Activated naive CD4-positive, alpha-beta T cell treated with anti-CD3 and anti-CD28 coated beads, Interleukin-2, amount 50 U/mL, for 24 hours (primary cell): ENCODE measurements around the gene SIK3.
"Not testable (repeated sequence)": the region's sequence is repeated elsewhere in the genome, so short reads cannot be mapped to it uniquely, and the experiment has no call there.

Experiments
- H3K27ac Mint-ChIP-seq: one replicate; pipeline ENCODE4 v1.8.0; 2021; ENCODE audit warnings: mild to moderate bottlenecking, mixed read lengths
- H3K27me3 Mint-ChIP-seq: one replicate; pipeline ENCODE4 v1.8.0; 2021; ENCODE audit warnings: mixed read lengths
- H3K36me3 Mint-ChIP-seq: one replicate; pipeline ENCODE4 v1.8.0; 2021; ENCODE audit warnings: mixed read lengths
- H3K4me1 Mint-ChIP-seq: one replicate; pipeline ENCODE4 v1.8.0; 2021; ENCODE audit warnings: mixed read lengths
- H3K4me3 Mint-ChIP-seq: one replicate; pipeline ENCODE4 v1.8.0; 2021; ENCODE audit warnings: mild to moderate bottlenecking, mixed read lengths
- H3K9me3 Mint-ChIP-seq: one replicate; pipeline ENCODE4 v1.8.0; 2021; ENCODE audit warnings: mixed read lengths

Gene SIK3

DNA sequence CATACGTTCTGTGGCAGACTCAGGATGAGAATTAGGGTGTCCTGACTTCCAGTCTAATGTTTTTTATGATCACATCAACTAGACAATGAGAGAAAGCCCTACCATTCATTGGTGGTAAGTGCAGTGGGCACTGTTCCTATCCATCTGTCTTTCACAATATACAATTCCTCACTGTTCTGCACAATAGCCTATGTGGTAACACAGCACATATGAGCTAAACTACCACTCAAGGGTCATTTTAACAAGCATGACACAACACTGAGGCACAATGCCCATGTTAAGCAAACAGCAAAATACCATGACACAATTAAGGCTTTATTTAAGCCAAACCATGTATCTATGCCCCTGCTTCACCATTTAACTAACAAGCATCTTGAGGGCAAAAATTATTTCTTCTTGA, 52.3 kb downstream of the SIK3 start:
- Mint-ChIP-seq H3K9me3 (no peaks in the 10 kb centered on the region), H3K4me1 (peaks cover 62% of the 10 kb centered on the region), H3K4me3 (no peak overlapping the region), H3K36me3 (peaks cover 3% of the 10 kb centered on the region), H3K27ac (no peak overlapping the region), H3K27me3 (no peaks in the 10 kb centered on the region)

DNA sequence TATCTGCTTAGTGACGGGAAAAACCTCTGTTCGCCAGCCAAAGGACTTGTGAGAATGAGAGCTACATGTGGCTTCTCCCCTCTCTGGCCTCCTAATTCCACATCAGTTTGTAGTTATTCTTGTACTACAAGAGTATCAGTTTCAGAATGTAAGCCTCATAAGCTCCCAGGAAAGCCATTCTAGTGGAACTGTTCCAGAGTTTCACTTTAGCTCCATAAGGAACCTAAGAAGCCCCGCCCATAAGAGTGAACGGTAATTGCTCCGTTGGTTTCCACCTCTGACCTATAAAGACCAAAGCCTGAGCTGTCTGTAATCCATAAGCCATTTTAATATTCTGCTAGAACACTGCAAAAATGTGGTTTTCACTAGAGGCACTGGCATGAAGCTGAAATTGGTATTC, 53.0 kb downstream of the SIK3 start:
- Mint-ChIP-seq H3K4me1 (peaks cover 67% of the 10 kb centered on the region), H3K4me3 (no peak overlapping the region), H3K27ac (peak overlapping the region; percentile 47), H3K36me3 (peaks cover 3% of the 10 kb centered on the region), H3K9me3 (no peaks in the 10 kb centered on the region), H3K27me3 (no peaks in the 10 kb centered on the region)

DNA sequence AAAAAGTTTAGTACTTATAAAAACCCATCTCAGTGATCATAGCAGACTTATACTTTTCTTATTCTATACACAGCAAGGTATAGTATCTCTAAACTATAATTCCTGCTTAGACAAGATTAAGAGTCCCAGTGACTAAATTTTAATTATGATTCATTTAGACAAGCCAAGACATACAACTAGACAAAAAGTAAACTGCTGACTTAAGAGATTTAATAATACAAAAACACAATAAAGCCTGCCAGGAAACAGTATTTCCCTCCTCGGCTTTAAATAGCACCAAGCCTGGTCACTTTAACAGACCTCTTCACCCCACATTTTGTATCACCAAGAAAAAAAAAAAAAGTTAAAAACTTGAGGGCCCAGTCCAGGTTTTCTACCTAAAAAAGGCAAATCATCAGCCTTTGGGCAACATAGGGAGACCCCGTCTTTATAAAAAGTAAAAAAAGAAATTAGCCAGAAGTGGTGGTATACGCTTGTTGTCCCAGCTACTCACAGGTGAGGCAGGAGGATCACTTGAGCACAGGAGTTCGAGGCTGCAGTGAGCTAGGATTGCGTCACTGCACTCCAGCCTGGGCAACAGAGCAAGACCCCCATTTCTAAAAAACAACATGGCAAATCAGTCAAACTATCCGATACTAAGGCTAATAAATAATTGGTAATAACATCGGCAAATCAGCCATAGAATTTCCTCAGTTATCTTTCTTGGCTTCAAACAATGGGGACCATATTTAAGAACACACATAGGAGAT, 53.8 kb downstream of the SIK3 start:
- Mint-ChIP-seq H3K27ac (peak overlapping the region; percentile 47), H3K27me3 (no peaks in the 10 kb centered on the region), H3K4me3 (no peak overlapping the region), H3K4me1 (peaks cover 74% of the 10 kb centered on the region), H3K36me3 (peaks cover 3% of the 10 kb centered on the region), H3K9me3 (no peaks in the 10 kb centered on the region)

DNA sequence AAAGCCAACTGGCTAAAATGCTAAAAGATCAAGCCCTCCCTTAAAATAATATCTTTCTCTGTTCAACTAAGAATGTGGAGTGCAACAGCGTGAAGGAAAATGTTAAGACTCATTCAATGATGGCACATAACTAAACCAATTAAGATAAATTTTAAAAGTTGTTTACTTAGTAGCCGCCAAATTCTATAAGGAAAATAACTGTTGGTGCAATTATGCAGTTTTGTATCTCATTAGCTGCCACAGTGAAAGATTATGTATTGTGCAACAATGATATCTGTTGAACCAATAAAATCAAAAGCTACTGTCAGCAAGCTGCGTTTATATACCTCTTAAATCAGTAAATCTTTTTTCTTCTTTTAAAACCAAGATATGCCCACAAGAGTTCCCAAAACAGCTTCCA, 55.5 kb downstream of the SIK3 start:
- peaks cover 3% of the 10 kb centered on the region for H3K36me3 Mint-ChIP-seq
- H3K4me3 Mint-ChIP-seq, result no peak overlapping the region
- no peaks in the 10 kb centered on the region for H3K27me3 Mint-ChIP-seq
- no peaks in the 10 kb centered on the region for H3K9me3 Mint-ChIP-seq
- H3K4me1 Mint-ChIP-seq, result peaks cover 85% of the 10 kb centered on the region
- H3K27ac Mint-ChIP-seq, result no peak overlapping the region

DNA sequence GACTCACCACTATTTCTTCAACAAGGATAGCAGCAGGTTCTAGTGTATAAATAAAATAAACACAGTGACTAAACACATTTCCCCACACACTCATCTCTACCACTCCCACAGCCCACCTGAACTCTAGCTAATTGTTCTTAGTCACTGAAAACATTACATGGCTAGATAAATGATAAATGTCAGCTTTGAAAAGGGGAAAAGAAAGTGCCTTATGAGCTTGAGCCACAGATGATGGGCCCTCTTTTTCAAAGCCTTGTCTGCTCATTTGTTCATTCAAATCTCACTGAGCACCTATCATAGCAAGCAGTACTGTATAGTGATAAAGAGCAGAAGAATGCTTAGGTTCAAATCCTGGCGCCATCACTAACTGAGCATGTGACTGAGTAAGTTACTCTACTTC, 58.3 kb downstream of the SIK3 start:
- peaks cover 90% of the 10 kb centered on the region for H3K4me1 Mint-ChIP-seq
- peak overlapping the region; percentile 66 for H3K27ac Mint-ChIP-seq
- no peaks in the 10 kb centered on the region for H3K27me3 Mint-ChIP-seq
- no peaks in the 10 kb centered on the region for H3K9me3 Mint-ChIP-seq
- H3K4me3 Mint-ChIP-seq, result no peak overlapping the region
- no peaks in the 10 kb centered on the region for H3K36me3 Mint-ChIP-seq

DNA sequence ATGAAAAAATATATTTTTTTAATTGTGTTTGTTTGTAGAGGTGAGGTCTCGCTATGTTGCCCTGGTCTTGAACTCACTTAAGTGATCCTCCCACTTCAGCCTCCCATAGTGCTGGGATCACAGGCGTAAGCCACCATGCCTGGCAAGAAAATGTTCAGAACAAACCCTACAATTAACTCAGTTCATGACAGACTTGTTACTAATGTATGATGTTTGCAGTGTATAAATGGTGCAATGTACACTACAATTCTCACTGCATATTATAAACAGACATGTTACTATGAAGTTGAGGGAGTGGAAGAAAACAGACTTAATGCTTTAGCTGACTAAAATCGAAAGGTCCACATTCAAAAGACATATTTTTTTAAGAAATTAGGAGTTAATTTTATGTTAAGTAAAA, 59.0 kb downstream of the SIK3 start:
- Mint-ChIP-seq H3K9me3 (no peaks in the 10 kb centered on the region), H3K4me1 (peaks cover 85% of the 10 kb centered on the region), H3K4me3 (no peak overlapping the region), H3K36me3 (no peaks in the 10 kb centered on the region), H3K27ac (no peak overlapping the region), H3K27me3 (no peaks in the 10 kb centered on the region)

DNA sequence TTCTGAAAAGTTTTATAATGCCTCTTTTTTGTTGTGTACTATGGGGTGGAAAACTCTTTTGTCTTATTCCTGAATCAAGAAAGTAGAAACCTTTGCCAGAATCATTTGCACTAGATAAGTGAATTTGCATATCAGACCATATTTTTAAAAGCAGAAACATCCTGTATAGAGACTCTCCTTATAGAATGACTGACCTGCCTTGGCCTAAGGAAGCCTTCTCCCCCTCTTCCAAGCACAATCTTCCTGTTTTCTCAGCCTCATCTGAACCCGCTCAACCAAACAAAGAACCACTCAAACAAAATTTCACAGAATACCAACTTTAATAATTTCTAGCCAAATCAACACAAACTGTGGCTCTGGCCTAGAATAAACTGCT, 60.3 kb downstream of the SIK3 start:
- peaks cover 78% of the 10 kb centered on the region for H3K4me1 Mint-ChIP-seq
- no peaks in the 10 kb centered on the region for H3K9me3 Mint-ChIP-seq
- H3K27me3 Mint-ChIP-seq, result no peaks in the 10 kb centered on the region
- peak overlapping the region; percentile 64 for H3K4me3 Mint-ChIP-seq
- H3K27ac Mint-ChIP-seq, result peak overlapping the region; percentile 95
- H3K36me3 Mint-ChIP-seq, result no peaks in the 10 kb centered on the region

DNA sequence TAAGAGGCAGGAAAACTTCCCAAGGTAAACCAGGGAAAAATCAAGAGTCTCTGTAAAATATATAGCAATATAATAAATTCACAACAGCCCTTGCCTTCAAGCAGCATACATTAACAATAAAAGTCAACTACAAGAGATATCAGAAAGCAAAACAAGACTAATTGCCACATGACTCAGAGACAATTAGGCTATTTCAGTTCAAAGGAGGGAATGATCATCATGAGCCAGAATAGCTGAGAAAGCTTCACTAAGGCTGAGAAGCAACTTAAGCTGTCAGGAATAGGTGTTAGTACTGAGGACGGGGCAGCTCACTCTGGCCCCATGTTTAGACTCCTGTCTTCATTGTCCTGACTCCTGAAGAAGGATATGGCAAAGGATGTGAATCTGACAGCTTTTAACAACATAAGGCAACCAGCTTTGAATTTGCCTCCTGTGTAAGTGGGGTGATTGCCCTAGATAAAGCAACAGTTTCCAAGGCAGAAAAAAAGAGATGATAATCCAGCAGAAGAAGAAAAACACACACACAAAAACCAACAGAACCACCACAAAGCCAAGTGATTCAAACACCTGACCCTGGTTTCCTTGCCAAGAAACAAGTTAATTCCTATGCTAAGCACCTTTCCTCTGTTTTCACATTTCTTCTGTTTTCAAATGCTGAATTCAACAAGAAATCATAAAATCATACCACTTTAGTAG, 60.8 kb downstream of the SIK3 start:
- Mint-ChIP-seq H3K27me3 (no peaks in the 10 kb centered on the region), H3K27ac (peak overlapping the region; percentile 95), H3K4me1 (peaks cover 73% of the 10 kb centered on the region), H3K9me3 (no peaks in the 10 kb centered on the region), H3K4me3 (peak overlapping the region; percentile 64), H3K36me3 (no peaks in the 10 kb centered on the region)

DNA sequence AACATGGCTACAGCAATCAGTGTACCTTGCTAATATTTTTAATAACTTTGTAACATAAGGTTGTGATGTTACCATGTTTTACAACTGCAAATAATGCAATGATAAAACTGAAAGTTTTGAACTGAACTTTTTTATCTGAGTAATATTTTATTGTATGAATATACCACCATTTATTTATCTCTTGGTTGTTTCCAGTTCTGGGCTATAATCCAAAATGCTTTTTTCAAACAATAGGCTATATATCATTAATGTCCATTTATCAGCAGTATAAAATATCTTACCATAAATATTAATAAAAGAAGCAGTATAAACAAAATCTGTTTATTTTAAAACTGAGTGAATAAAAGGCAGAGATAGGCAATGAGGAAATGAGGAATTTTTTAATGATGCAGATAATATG, 63.3 kb downstream of the SIK3 start:
- H3K36me3 Mint-ChIP-seq, result no peaks in the 10 kb centered on the region
- no peak overlapping the region for H3K27ac Mint-ChIP-seq
- no peak overlapping the region for H3K4me3 Mint-ChIP-seq
- no peaks in the 10 kb centered on the region for H3K9me3 Mint-ChIP-seq
- H3K27me3 Mint-ChIP-seq, result no peaks in the 10 kb centered on the region
- H3K4me1 Mint-ChIP-seq, result peaks cover 60% of the 10 kb centered on the region

DNA sequence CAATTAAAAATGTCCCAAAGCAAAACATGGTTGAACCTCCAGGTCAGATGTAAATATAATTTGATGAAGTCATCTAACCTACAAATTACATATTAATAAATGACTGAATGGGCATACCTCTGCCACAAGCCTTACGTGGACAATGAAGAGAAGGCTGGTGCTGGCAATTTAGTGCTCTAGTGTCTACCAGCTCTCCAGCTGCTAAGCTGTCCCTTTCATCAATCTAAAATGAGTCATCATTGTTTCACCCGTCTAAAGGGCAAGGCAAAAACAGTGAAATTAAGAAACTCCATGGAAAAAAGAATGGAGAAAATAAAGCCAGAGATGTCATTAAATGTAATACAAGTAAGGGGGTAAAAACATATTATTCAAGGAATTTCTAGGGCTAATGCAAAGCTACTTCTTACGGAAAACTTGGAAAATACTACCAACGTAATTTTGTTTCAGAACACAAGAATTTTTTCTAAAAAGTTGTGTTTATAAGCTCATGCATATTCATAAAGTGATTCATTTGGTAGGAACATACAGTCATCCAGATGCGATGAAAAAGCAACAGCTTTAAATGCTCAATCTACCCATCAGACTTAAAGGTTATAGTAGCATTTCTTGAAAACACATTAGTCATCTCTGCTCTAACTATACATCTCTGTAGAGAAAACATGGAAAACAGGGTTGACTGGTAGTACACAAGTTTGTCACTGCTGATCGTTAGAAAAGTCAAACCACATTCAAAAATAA, 71.5 kb downstream of the SIK3 start:
- no peak overlapping the region for H3K4me3 Mint-ChIP-seq
- H3K9me3 Mint-ChIP-seq, result no peaks in the 10 kb centered on the region
- peak overlapping the region; percentile 92 for H3K27ac Mint-ChIP-seq
- no peaks in the 10 kb centered on the region for H3K27me3 Mint-ChIP-seq
- H3K4me1 Mint-ChIP-seq, result peaks cover 80% of the 10 kb centered on the region
- peaks cover 3% of the 10 kb centered on the region for H3K36me3 Mint-ChIP-seq

DNA sequence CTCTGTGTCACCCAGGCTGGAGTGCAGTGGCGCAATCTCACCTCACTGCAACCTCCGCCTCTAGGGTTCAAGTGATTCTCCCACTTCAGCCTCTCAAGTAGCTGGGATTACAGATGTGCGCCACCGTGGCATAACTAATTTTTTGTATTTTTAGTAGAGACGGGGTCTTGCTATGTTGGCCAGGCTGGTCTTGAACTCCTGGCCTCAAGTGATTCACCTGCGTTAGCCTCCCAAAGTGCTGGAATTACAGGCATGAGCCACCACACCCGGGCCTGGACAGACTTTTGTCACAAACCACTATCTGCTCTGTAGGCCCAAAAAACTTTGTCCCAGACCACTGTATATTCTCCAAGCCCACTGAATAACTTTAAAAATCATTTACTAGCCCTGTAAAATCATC, 74.5 kb downstream of the SIK3 start:
- not testable (repeated sequence) for H3K27me3 Mint-ChIP-seq, H3K9me3 Mint-ChIP-seq, H3K27ac Mint-ChIP-seq, H3K4me3 Mint-ChIP-seq, H3K36me3 Mint-ChIP-seq
- H3K4me1 Mint-ChIP-seq, result peaks cover 86% of the 10 kb centered on the region

DNA sequence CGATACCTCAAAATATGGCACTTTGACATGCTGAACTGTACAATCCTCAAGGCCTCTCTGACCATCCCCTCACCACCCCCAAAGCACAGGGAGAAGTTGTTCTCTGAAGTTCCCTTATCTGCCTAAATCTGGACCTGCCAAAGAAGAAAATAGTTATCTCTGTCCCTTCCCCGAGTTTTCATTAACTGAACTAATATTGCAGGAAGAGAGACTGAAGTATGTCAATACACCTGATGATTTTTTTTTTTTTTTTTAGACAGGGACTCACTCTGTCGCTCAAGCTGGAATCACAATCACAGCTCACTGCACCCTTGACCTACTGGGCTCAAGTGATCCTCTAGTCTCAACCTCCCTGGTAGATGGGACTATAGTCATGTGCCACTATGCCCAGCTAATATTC, 75.0 kb downstream of the SIK3 start:
- Mint-ChIP-seq H3K36me3 (no peaks in the 10 kb centered on the region), H3K4me1 (peaks cover 84% of the 10 kb centered on the region), H3K9me3 (no peaks in the 10 kb centered on the region), H3K27me3 (no peaks in the 10 kb centered on the region), H3K27ac (no peak overlapping the region), H3K4me3 (peak overlapping the region; percentile 27)

DNA sequence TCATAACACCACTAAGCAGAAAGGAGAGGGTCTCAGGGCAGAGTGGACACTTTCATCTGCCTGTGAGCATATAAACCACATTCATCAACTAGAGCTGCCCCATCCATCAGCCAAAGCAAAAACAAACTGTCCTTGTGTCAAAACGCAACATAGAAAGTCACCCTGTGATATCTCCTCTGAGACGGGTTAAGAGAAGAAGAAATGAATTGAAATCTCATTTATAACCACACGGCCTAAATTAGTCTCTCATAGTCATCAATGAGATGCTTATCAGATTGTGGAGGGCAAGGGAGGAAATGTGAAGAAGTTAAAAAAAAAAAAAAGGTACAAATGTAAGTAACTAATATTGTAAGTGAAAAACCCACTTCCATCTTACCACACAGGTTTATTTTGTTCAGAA, 75.7 kb downstream of the SIK3 start:
- Mint-ChIP-seq H3K4me3 (peak overlapping the region; percentile 27), H3K4me1 (peaks cover 85% of the 10 kb centered on the region), H3K27me3 (no peaks in the 10 kb centered on the region), H3K36me3 (no peaks in the 10 kb centered on the region), H3K27ac (peak overlapping the region; percentile 1), H3K9me3 (no peaks in the 10 kb centered on the region)

DNA sequence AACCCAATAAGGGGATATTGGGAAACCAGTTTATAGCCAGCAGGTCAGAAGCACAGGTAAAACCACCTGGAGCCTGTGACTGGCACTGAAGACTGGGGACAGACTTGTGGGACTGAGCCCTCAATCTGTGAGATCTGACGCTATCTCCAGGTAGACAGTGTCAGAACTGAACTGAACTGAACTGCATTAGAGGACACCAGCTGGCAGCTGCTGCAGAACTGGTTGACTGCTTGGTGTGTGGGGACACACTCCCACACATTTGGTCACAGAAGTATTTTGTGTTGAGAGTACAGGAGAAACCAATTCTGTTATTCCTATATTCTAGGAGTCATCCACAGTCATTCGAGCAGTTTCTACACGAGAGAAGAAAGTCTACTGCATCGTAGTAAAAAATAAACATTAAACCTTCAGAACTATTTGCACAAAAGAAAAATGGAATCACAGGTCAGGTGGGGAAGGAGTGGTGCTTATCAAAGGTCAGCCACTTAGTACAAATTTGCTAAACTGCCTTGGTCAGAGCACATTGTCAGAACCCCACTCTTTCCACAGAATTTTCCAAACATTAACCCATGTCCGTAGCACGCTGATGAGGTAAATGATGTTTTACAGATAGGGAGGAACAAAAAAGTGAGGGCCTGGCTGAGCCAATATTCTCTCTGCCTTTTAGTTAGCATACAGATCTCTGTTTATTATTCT, 77.2 kb downstream of the SIK3 start:
- no peak overlapping the region for H3K27ac Mint-ChIP-seq
- peaks cover 73% of the 10 kb centered on the region for H3K4me1 Mint-ChIP-seq

DNA sequence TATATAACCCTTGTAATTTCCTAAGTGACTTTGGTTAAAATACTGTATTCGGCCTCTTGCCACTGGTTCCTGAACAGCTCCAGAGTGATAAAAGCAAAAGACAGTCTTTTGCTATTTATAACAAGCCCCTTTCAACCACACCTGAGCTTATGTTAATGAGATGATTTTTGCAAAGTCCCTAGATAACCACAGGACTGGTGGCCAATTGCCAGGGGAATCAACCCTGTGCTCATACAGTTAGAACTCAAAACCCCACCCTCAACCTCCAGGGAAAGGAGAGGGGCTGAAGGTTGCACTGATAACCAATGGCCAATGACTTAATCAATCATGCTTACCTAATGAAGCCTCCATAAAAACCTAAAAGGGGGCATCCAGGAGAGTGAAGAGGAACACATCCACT, 77.9 kb downstream of the SIK3 start:
- H3K4me1 Mint-ChIP-seq, result peaks cover 67% of the 10 kb centered on the region
- peak overlapping the region; percentile 11 for H3K4me3 Mint-ChIP-seq
- H3K27ac Mint-ChIP-seq, result peak overlapping the region; percentile 19
- no peaks in the 10 kb centered on the region for H3K9me3 Mint-ChIP-seq
- no peaks in the 10 kb centered on the region for H3K27me3 Mint-ChIP-seq
- peaks cover 3% of the 10 kb centered on the region for H3K36me3 Mint-ChIP-seq

More for the DNA sequence above, 77.2 kb downstream of the SIK3 start:
- Mint-ChIP-seq H3K4me3 (no peak overlapping the region), H3K36me3 (peaks cover 3% of the 10 kb centered on the region), H3K27me3 (no peaks in the 10 kb centered on the region), H3K9me3 (no peaks in the 10 kb centered on the region)
